BLaER1 (cell line): ENCODE measurements around the gene DPP7.

Experiments used
- H3K27ac ChIP-seq: shearing (Covaris generic); formaldehyde crosslinking; 2 replicates; pipeline ENCODE4 v1.8.1; 2022
- H3K27me3 ChIP-seq: shearing (Covaris generic); formaldehyde crosslinking; 2 replicates; pipeline ENCODE4 v1.8.1; 2022
- H3K36me3 ChIP-seq: shearing (Covaris generic); formaldehyde crosslinking; 2 replicates; pipeline ENCODE4 v1.8.1; 2022
- H3K4me1 ChIP-seq: shearing (Covaris generic); formaldehyde crosslinking; 2 replicates; pipeline ENCODE4 v1.8.1; 2022
- H3K4me2 ChIP-seq: shearing (Covaris generic); formaldehyde crosslinking; 2 replicates; pipeline ENCODE4 v1.8.1; 2022
- H3K4me3 ChIP-seq: shearing (Covaris generic); formaldehyde crosslinking; 2 replicates; pipeline ENCODE4 v1.8.1; 2022
- H3K9ac ChIP-seq: shearing (Covaris generic); formaldehyde crosslinking; 2 replicates; pipeline ENCODE4 v1.8.1; 2022
- H3K9me3 ChIP-seq: shearing (Covaris generic); formaldehyde crosslinking; 2 replicates; pipeline ENCODE4 v1.8.1; 2022
- H4K20me1 ChIP-seq: shearing (Covaris generic); formaldehyde crosslinking; 2 replicates; pipeline ENCODE4 v1.8.1; 2022
- Cebpa-rat ChIP-seq: shearing (Covaris generic); IDR thresholded peaks from 2 replicates; pipeline ENCODE4 v1.8.1; 2022

DPP7 gene

GRCh38 chr9:137082925-137083290 lies 31.6 kb downstream of the DPP7 start:
- peak overlapping the region; percentile 63 for H3K27ac ChIP-seq
- peak overlapping the region; percentile 45 for H3K4me3 ChIP-seq

GRCh38 chr9:137082222-137082924 lies 32.2 kb downstream of the DPP7 start:
- Histone ChIP-seq H4K20me1 (peaks cover 67% of the 10 kb centered on the region), H3K9me3 (no peaks in the 10 kb centered on the region), H3K27ac (no peak overlapping the region), H3K4me1 (peaks cover 84% of the 10 kb centered on the region), H3K27me3 (no peaks in the 10 kb centered on the region), H3K36me3 (peaks cover 38% of the 10 kb centered on the region), H3K4me2 (peak overlapping the region; percentile 99), H3K9ac (no peak overlapping the region), H3K4me3 (peak overlapping the region; percentile 45; the same call in 1 of the 2 replicates)
- TF ChIP-seq Cebpa-rat = no peak

More at GRCh38 chr9:137082925-137083290, 31.6 kb downstream of the DPP7 start:
- Histone ChIP-seq H3K27me3 (no peaks in the 10 kb centered on the region), H4K20me1 (peaks cover 67% of the 10 kb centered on the region), H3K9me3 (no peaks in the 10 kb centered on the region), H3K4me2 (peak overlapping the region; percentile 99), H3K36me3 (peaks cover 38% of the 10 kb centered on the region), H3K4me1 (peaks cover 90% of the 10 kb centered on the region), H3K9ac (0 out of 2 replicates have a peak overlapping the region, but pooled peaks have one; percentile 30)
- TF ChIP-seq Cebpa-rat = no peak

GRCh38 chr9:137080260-137081122 lies 34.0 kb downstream of the DPP7 start:
- H3K9ac ChIP-seq = peak overlapping the region; percentile 28; the same call in 1 of the 2 replicates
- peaks cover 38% of the 10 kb centered on the region for H3K36me3 ChIP-seq
- no peak overlapping the region; the same call in 1 of the 2 replicates for H3K27ac ChIP-seq
- peak overlapping the region; percentile 25; the same call in 1 of the 2 replicates for H3K4me3 ChIP-seq
- H3K9me3 ChIP-seq = no peaks in the 10 kb centered on the region
- H3K4me1 ChIP-seq = peaks cover 81% of the 10 kb centered on the region
- H3K27me3 ChIP-seq = no peaks in the 10 kb centered on the region
- TF ChIP-seq Cebpa-rat = no peak
- peaks cover 67% of the 10 kb centered on the region for H4K20me1 ChIP-seq
- H3K4me2 ChIP-seq = peak overlapping the region; percentile 97

GRCh38 chr9:137079401-137079787 lies 35.1 kb downstream of the DPP7 start:
- no peak overlapping the region; the same call in 1 of the 2 replicates for H3K4me3 ChIP-seq
- H3K36me3 ChIP-seq = peaks cover 38% of the 10 kb centered on the region
- peak overlapping the region; percentile 28; the same call in 1 of the 2 replicates for H3K9ac ChIP-seq
- no peaks in the 10 kb centered on the region for H3K27me3 ChIP-seq
- TF ChIP-seq Cebpa-rat = no peak
- no peak overlapping the region for H3K27ac ChIP-seq
- H4K20me1 ChIP-seq = peaks cover 64% of the 10 kb centered on the region
- H3K9me3 ChIP-seq = no peaks in the 10 kb centered on the region
- peaks cover 81% of the 10 kb centered on the region for H3K4me1 ChIP-seq
- H3K4me2 ChIP-seq = peak overlapping the region; percentile 97

GRCh38 chr9:137078701-137079400 lies 35.7 kb downstream of the DPP7 start:
- Histone ChIP-seq H3K27ac (no peak overlapping the region), H3K9ac (peak overlapping the region; percentile 79), H3K36me3 (peaks cover 38% of the 10 kb centered on the region), H3K9me3 (no peaks in the 10 kb centered on the region), H3K4me3 (peak overlapping the region; percentile 81), H3K27me3 (no peaks in the 10 kb centered on the region), H3K4me1 (peaks cover 81% of the 10 kb centered on the region), H3K4me2 (peak overlapping the region; percentile 97), H4K20me1 (peaks cover 58% of the 10 kb centered on the region)
- no peak for TF ChIP-seq Cebpa-rat

- H3K4me2 ChIP-seq = peak overlapping the region; percentile 97
- H3K9ac ChIP-seq = peak overlapping the region; percentile 79
- H3K27ac ChIP-seq = peak overlapping the region; percentile 64
- H3K36me3 ChIP-seq = peaks cover 38% of the 10 kb centered on the region
- H3K27me3 ChIP-seq = no peaks in the 10 kb centered on the region
- no peak for TF ChIP-seq Cebpa-rat
- H3K9me3 ChIP-seq = no peaks in the 10 kb centered on the region
- peaks cover 50% of the 10 kb centered on the region for H4K20me1 ChIP-seq
- peak overlapping the region; percentile 81 for H3K4me3 ChIP-seq
- H3K4me1 ChIP-seq = peaks cover 80% of the 10 kb centered on the region
Observed at GRCh38 chr9:137077758-137078693, 36.5 kb downstream of the DPP7 start.

- H3K36me3 ChIP-seq = peaks cover 34% of the 10 kb centered on the region
- H4K20me1 ChIP-seq = peaks cover 42% of the 10 kb centered on the region
- peak within 1 kb of the TSS; percentile 79 for H3K9ac ChIP-seq
- H3K4me3 ChIP-seq = peak within 1 kb of the TSS; percentile 81
- no peaks in the 10 kb centered on the region for H3K9me3 ChIP-seq
- no peaks in the 10 kb centered on the region for H3K27me3 ChIP-seq
- H3K4me1 ChIP-seq = peaks cover 72% of the 10 kb centered on the region
- peak within 1 kb of the TSS; percentile 64 for H3K27ac ChIP-seq
- peak within 1 kb of the TSS; percentile 97 for H3K4me2 ChIP-seq
- no peak for TF ChIP-seq Cebpa-rat
Observed at GRCh38 chr9:137077010-137077747, 37.4 kb downstream of the DPP7 start, which contains the start of gene UAP1L1. Gene UAP1L1 (plus strand): TSS chr9:137077517. CDS start chr9:137077533, 16 bp downstream.

GRCh38 chr9:137076636-137077009 lies 37.9 kb downstream of the DPP7 start:
- Histone ChIP-seq H3K4me3 (no peak overlapping the region; the same call in 1 of the 2 replicates), H3K27ac (no peak overlapping the region), H3K9me3 (no peaks in the 10 kb centered on the region), H4K20me1 (peaks cover 36% of the 10 kb centered on the region), H3K36me3 (peaks cover 29% of the 10 kb centered on the region), H3K9ac (no peak overlapping the region), H3K4me1 (peaks cover 68% of the 10 kb centered on the region), H3K4me2 (peak overlapping the region; percentile 70), H3K27me3 (no peaks in the 10 kb centered on the region)
- no peak for TF ChIP-seq Cebpa-rat
